Ectodermal cell (in vitro differentiated cells): Measurements from ENCODE around the gene MBD3.

ENCODE experiments used
- H3K27ac ChIP-seq: 2 replicates; pipeline ENCODE4 v1.7.0; 2013; ENCODE audit warnings: mild to moderate bottlenecking, low read depth, low read length; ENCODE audit not compliant: insufficient read depth, poor library complexity, severe bottlenecking
- H3K27me3 ChIP-seq: 2 replicates; pipeline ENCODE4 v1.7.0; 2013; ENCODE audit warnings: mild to moderate bottlenecking, low read length; ENCODE audit not compliant: insufficient read depth, control insufficient read depth, poor library complexity, severe bottlenecking
- H3K36me3 ChIP-seq: one replicate; pipeline ENCODE4 v1.7.0; 2013; ENCODE audit warnings: low read length; ENCODE audit not compliant: control insufficient read depth, insufficient read depth
- H3K4me1 ChIP-seq: one replicate; pipeline ENCODE4 v1.7.0; 2013; ENCODE audit warnings: low read length; ENCODE audit not compliant: control insufficient read depth, insufficient read depth
- H3K4me3 ChIP-seq: 2 replicates; pipeline ENCODE4 v1.7.0; 2013; ENCODE audit warnings: low read depth, low read length, control low read depth; ENCODE audit not compliant: insufficient read depth
- H3K9me3 ChIP-seq: 2 replicates; pipeline ENCODE4 v1.7.0; 2013; ENCODE audit warnings: mild to moderate bottlenecking, low read length, moderate library complexity; ENCODE audit not compliant: control insufficient read depth
- WGBS, 2 experiments: methylation state at CpG; one replicate each; pipeline ENCODE4 v1.1.7; 2013; ENCODE audit warnings: missing lambda C conversion rate in 2 of 2; 5-methylcytosine and 5-hydroxymethylcytosine counted together

The MBD3 gene

DNA sequence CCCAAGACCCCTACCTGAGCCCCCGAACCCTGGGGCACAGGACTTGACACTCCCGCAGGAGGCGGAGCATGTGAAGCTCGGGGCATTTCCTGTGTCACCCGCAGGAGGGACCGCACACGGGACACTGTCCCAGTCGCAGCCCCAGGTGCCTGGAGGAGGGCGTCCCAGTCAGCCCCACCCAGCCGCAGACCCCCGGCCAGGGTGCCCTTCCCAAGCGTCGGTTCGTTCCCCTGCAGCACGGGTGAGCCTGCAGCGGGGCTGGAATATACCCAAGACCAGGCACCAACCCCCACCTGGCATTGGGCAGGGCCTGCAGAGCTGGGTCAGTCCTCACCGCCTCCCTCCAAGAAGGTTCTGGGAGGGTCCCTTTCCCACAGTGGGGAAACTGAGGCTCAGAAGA is 38.1 kb upstream of the MBD3 start:
- Histone ChIP-seq H3K27me3 (no peaks in the 10 kb centered on the region), H3K4me3 (no peak overlapping the region), H3K27ac (no peak overlapping the region), H3K4me1 (no peaks in the 10 kb centered on the region), H3K9me3 (no peaks in the 10 kb centered on the region), H3K36me3 (peaks cover 37% of the 10 kb centered on the region)
- 96% methylated on average over 17 of the region's 17 CpGs for WGBS, 2 experiments

DNA sequence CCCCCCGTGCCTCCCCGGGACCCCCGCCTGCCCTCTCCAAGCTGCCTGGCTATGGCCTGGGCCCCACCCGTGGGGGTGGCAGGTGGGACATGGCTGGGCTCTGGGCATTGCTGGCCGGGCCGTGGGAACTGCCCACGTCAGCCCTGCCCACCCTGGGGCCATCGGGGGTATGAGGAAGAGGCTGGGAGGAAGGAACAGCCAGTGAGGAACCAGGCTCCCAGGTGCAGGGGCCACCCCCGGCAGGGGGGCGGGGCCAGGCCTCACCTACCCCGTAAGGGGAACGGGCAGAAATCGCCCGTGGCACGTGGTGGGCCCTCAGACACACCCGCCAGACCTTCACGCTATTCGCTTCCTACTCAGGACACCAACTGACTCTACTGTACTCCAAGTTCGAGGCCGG is 37.3 kb upstream of the MBD3 start:
- 96% methylated on average over 20 of the region's 20 CpGs for WGBS, 2 experiments
- Histone ChIP-seq H3K4me3 (no peak overlapping the region), H3K36me3 (peaks cover 33% of the 10 kb centered on the region), H3K27ac (no peak overlapping the region), H3K4me1 (no peaks in the 10 kb centered on the region), H3K27me3 (no peaks in the 10 kb centered on the region), H3K9me3 (no peaks in the 10 kb centered on the region)

DNA sequence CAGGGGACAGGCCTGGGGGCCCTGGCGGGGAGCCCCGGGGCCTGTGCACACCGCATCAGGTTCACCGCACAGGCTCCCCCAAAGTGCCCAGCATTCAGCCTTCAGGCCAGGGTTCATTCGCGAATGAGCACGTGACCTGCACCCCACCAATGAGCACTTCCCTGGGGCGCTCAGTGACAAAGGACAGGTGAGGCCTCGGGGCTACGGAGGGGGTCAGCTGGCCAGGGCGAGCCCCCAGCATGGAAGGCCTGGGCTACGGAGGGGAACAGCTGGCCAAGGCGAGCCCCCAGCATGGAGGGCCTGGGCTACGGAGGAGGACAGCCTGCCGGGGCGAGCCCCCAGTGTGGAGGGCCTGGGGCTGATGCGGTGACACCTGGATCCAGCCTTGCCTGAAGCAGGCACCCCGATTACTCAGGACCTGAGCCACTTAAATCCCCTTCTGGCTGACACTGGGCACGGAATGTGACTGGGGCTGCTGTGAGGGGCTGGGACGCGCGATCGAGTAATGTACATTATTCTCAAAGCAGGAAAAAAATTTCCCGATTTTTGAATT is 36.7 kb upstream of the MBD3 start:
- WGBS, 2 experiments = 97% methylated on average over 24 of the region's 24 CpGs
- peaks cover 26% of the 10 kb centered on the region for H3K36me3 ChIP-seq
- no peaks in the 10 kb centered on the region for H3K27me3 ChIP-seq
- no peak overlapping the region for H3K4me3 ChIP-seq
- H3K4me1 ChIP-seq = no peaks in the 10 kb centered on the region
- H3K9me3 ChIP-seq = no peaks in the 10 kb centered on the region
- H3K27ac ChIP-seq = no peak overlapping the region

DNA sequence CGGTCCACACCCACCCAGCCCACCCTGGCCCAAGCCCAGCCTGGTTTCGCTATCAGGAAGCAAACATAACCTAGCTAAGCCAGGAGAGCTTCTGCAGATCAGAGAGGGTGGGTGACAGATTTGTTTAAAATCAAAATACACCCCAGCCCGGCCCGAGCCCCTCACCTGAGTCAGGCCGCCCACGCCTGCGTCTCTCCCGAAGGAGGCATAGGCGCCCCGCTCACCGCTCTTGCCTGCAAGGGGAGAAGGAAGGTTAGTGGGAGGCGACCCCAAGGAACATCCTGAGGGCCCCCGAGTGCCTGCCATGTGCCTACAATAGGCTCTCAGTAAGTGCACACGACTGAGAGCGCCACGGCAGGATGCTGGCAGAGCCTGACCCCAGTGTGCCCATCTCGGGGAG is 34.5 kb upstream of the MBD3 start:
- no peaks in the 10 kb centered on the region for H3K27me3 ChIP-seq
- H3K27ac ChIP-seq = no peak overlapping the region
- H3K4me3 ChIP-seq = no peak overlapping the region
- H3K9me3 ChIP-seq = no peaks in the 10 kb centered on the region
- H3K4me1 ChIP-seq = peaks cover 8% of the 10 kb centered on the region
- WGBS, 2 experiments = 96 to 97% methylated on average over 17 of the region's 17 CpGs
- peaks cover 22% of the 10 kb centered on the region for H3K36me3 ChIP-seq

DNA sequence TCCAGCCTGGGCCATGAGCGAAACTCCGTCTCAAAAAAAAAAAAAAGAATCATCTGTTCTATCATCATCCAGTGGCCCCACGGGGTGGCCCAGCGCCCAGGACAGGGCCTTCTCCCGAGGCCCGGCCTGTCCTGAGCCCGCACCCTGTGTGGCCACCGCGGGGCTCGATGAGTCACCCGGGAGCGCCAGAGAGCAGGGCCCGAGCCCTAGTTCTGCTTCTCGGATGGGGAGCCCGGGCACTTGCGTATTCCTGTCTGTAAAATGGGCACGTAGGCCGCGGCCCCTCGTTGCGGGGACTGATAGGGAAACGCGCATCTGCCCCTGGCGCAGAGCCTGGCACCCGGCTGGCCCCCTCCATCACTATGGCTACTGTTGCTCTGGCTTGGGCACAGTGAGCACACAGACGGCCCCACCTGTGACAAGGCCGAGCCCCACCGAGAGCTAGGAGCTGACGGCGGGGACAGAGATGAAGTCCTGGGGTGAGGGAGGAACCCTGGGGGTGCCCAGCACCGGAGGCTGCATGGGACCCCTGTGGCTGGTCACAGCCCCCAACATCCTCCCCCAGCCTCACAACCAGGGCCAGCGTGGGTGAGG is 33.8 kb upstream of the MBD3 start:
- Histone ChIP-seq H3K27me3 (no peaks in the 10 kb centered on the region), H3K27ac (no peak overlapping the region), H3K4me3 (no peak overlapping the region), H3K4me1 (peaks cover 8% of the 10 kb centered on the region), H3K9me3 (no peaks in the 10 kb centered on the region), H3K36me3 (peaks cover 24% of the 10 kb centered on the region)
- WGBS, 2 experiments = 95 to 96% methylated on average over 32 of the region's 32 CpGs

DNA sequence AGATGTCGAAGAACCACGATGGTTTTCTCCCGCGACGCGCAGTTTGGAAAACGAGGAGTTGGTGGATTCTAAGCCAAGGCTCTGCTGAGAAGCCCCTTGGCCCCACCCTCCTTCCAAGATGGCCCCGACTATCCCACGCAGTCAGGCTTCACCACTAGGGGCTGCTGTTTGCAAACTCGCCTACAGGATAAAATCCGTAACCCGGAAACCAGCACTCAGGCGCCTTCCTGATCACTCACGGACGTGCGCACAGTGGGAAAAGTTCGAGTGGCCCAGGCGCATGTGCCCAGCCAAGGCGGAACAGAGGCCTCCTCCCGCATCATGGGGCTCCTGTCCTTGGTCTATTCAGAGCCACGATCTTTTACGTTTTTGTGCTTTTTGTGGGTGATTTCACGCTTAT is 31.8 kb upstream of the MBD3 start:
- Histone ChIP-seq H3K36me3 (peaks cover 35% of the 10 kb centered on the region), H3K27me3 (no peaks in the 10 kb centered on the region), H3K4me3 (no peak overlapping the region), H3K27ac (no peak overlapping the region), H3K4me1 (peaks cover 8% of the 10 kb centered on the region), H3K9me3 (no peaks in the 10 kb centered on the region)
- 84 to 87% methylated on average over 23 of the region's 23 CpGs for WGBS, 2 experiments

DNA sequence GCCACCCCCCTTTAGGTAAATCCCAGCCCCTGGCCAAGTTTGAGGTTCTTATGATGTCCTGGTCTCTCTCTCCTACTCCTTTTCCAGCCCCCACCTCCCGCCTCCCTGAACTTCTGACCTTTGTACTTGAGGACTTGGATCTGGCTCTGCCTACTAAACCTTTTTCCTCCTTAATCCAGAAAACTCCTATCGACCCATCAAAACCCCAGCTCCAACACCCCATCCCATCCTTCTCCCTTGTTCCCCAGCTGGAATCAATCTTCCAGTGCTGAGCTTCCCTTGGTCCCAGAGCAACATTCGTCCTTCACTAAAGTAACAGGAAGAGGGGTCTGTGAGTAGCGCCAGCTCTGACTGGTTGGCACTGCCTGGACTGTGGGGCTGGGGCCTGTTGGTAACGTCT is 29.9 kb upstream of the MBD3 start:
- H3K27ac ChIP-seq = no peak overlapping the region
- H3K36me3 ChIP-seq = peaks cover 54% of the 10 kb centered on the region
- H3K9me3 ChIP-seq = no peaks in the 10 kb centered on the region
- H3K4me1 ChIP-seq = peaks cover 8% of the 10 kb centered on the region
- H3K27me3 ChIP-seq = no peaks in the 10 kb centered on the region
- H3K4me3 ChIP-seq = no peak overlapping the region
- 93 to 97% methylated on average over 5 of the region's 5 CpGs for WGBS, 2 experiments

DNA sequence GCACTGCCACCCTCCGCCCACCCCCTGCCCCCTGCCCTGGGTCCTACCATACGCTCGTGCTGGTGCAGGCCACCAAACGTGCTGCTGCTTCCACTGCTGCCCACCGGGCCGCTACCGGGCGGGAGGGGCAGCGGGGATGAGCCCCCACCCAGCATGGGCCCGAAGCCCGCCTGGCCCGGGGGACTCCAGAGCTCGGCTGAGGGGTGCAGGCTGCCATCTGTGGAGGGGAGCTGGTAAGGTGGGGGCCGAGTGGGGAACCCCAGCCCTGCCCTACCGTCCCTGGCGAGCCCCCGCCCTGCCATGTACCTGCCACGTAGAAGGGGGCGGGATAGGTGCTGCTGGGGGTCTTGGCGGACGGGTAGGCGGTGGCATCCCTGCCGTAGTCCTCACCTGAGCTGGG is 29.3 kb upstream of the MBD3 start:
- 96% methylated on average over 23 of the region's 23 CpGs for WGBS, 2 experiments
- no peaks in the 10 kb centered on the region for H3K9me3 ChIP-seq
- H3K27me3 ChIP-seq = no peaks in the 10 kb centered on the region
- peaks cover 59% of the 10 kb centered on the region for H3K36me3 ChIP-seq
- peaks cover 8% of the 10 kb centered on the region for H3K4me1 ChIP-seq
- H3K4me3 ChIP-seq = no peak overlapping the region
- no peak overlapping the region for H3K27ac ChIP-seq

DNA sequence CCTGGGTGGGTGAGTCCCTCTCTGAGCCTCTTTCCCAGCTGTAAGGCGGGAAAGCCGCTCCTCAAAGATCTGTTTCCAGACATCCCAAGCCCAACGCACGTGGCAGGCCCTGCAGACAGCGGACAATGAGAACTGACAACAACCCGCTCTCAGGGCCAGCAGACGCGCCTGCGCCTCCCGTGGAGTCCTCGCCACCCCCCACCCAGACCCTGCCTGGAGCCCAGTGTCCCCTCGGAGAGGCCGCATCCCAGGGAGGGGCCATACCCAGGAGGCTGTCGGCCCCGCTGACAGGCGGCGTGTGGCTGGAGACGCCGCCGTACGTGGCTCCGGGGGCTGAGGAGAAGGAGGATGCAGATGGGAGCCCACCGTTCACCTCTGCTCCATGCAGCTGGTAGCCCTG is 28.9 kb upstream of the MBD3 start:
- Histone ChIP-seq H3K36me3 (peaks cover 60% of the 10 kb centered on the region), H3K9me3 (no peaks in the 10 kb centered on the region), H3K4me3 (no peak overlapping the region), H3K4me1 (peaks cover 8% of the 10 kb centered on the region), H3K27ac (no peak overlapping the region), H3K27me3 (no peaks in the 10 kb centered on the region)
- WGBS, 2 experiments = 93 to 94% methylated on average over 23 of the region's 23 CpGs

DNA sequence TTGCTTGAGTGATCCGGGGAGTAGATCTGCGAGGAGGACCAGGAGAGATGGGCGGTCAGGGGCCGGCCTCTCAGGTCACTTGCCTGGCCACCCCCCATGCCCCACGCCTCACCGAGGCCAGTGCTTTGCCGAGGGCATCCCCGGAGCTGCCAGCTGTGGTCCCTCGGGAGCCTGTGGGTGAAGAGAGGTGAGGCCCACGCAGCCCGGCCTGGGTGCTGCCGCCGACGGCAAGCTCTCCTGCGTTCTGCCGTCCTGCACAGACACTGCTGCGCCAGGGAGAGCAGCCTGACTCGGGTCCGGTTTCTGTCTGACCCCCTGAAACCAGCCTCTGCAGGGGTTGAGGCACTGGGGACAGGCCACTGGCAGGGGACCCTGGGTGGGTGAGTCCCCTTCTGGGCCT is 28.4 kb upstream of the MBD3 start:
- Histone ChIP-seq H3K4me1 (peaks cover 8% of the 10 kb centered on the region), H3K4me3 (no peak overlapping the region), H3K27me3 (no peaks in the 10 kb centered on the region), H3K36me3 (peaks cover 60% of the 10 kb centered on the region), H3K9me3 (no peaks in the 10 kb centered on the region), H3K27ac (no peak overlapping the region)
- 91 to 93% methylated on average over 19 of the region's 19 CpGs for WGBS, 2 experiments

DNA sequence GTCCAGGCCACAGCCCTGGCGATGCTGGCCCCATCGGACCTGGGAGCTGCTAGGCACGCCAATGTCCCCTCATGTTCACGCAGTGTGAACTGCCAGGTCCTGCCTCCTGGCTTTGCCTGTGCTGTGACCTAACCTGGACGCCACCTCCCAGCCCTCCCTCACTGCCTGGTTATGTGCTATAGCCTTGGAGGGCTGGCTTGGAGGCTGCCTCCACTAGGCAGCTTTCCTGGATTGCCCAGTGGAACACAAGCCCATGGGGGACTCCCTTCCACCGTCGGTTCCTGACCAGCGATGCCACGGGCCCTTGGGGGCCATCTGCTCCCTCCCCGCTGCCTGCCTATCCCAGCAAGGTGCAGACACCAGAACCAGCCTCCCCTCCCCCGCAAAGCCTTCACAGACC is 27.8 kb upstream of the MBD3 start:
- no peaks in the 10 kb centered on the region for H3K27me3 ChIP-seq
- H3K4me1 ChIP-seq = peaks cover 8% of the 10 kb centered on the region
- H3K4me3 ChIP-seq = no peak overlapping the region
- H3K9me3 ChIP-seq = no peaks in the 10 kb centered on the region
- peaks cover 60% of the 10 kb centered on the region for H3K36me3 ChIP-seq
- WGBS, 2 experiments = 87 to 93% methylated on average over 11 of the region's 11 CpGs
- no peak overlapping the region for H3K27ac ChIP-seq
